H1 (cell line): Measurements from ENCODE around the gene SLC41A1. TPM values are rescaled to one million over a fixed set of nuclear protein-coding genes. Genes with fewer than 3 reads are reported as not detected.

Experiments
- ZNF274 ChIP-seq: IDR thresholded peaks from 2 replicates; pipeline ENCODE4 v1.7.0; 2012; ENCODE audit warnings: low read length, borderline replicate concordance; ENCODE audit errors: extremely low read depth
- polyA plus RNA-seq, 7 experiments: library from polyadenylated mRNA; depleted of rRNA in 3 of 7; stranded (reverse) in 5 of 7; unstranded in 2 of 7; fragments of >200 nt in 5 of 7; fragments of 200-250 nt in 2 of 7; gene quantifications; 1 replicate in 5 of 7; 2 replicates in 1 of 7; 4 replicates in 1 of 7; pipeline versions ENCODE4 v1.2.1 to v1.2.3, GENCODE V29; 2011 to 2013; ENCODE audit warnings: missing spikeins in 2 of 7, mixed read lengths in 2 of 7
- total RNA-seq: library from RNA; stranded (reverse); fragmentation: NEBNext Ultra II Directional; extraction: Animal tissue kit (Norgen Biotek cat#: 25700); gene quantifications from 2 replicates; pipeline ENCODE4 v1.2.1, GENCODE V29; 2021
- TF ChIP-seq, protein P1 (sequence below): fragments of 300-600 bp; sonication (generic); IDR thresholded peaks from 2 replicates; pipeline ENCODE4 v1.7.1; 2012; ENCODE audit warnings: low read length, moderate library complexity, mild to moderate bottlenecking, inconsistent platforms; ENCODE audit not compliant: insufficient replicate concordance

Gene SLC41A1
- total and polyA plus RNA-seq, 2 of the 8 experiments (the other 6 are each of a cell fraction or from before 2014, with no cell fraction given) = 41.2 to 42.3 TPM

DNA sequence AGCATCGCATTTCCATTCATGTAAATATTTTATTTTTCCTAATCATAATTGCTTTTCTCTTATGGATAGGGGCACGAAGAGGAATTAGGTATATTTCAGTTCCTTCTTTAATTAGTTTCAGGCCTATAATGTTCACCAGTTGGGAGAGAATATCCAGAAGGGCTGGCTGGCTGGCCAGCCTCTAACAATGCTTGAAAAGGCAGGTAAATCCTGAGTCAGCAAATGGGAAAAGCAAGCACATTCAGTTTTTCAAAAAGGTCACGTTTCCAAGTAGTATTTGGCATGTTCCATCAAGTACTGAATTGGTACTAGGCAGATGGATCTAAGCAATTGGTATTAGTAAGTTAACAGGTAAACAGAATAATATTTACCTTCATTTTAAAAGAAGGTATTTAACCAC is 45.8 kb downstream of the SLC41A1 start (continued):
- TF ChIP-seq, protein P1, sequence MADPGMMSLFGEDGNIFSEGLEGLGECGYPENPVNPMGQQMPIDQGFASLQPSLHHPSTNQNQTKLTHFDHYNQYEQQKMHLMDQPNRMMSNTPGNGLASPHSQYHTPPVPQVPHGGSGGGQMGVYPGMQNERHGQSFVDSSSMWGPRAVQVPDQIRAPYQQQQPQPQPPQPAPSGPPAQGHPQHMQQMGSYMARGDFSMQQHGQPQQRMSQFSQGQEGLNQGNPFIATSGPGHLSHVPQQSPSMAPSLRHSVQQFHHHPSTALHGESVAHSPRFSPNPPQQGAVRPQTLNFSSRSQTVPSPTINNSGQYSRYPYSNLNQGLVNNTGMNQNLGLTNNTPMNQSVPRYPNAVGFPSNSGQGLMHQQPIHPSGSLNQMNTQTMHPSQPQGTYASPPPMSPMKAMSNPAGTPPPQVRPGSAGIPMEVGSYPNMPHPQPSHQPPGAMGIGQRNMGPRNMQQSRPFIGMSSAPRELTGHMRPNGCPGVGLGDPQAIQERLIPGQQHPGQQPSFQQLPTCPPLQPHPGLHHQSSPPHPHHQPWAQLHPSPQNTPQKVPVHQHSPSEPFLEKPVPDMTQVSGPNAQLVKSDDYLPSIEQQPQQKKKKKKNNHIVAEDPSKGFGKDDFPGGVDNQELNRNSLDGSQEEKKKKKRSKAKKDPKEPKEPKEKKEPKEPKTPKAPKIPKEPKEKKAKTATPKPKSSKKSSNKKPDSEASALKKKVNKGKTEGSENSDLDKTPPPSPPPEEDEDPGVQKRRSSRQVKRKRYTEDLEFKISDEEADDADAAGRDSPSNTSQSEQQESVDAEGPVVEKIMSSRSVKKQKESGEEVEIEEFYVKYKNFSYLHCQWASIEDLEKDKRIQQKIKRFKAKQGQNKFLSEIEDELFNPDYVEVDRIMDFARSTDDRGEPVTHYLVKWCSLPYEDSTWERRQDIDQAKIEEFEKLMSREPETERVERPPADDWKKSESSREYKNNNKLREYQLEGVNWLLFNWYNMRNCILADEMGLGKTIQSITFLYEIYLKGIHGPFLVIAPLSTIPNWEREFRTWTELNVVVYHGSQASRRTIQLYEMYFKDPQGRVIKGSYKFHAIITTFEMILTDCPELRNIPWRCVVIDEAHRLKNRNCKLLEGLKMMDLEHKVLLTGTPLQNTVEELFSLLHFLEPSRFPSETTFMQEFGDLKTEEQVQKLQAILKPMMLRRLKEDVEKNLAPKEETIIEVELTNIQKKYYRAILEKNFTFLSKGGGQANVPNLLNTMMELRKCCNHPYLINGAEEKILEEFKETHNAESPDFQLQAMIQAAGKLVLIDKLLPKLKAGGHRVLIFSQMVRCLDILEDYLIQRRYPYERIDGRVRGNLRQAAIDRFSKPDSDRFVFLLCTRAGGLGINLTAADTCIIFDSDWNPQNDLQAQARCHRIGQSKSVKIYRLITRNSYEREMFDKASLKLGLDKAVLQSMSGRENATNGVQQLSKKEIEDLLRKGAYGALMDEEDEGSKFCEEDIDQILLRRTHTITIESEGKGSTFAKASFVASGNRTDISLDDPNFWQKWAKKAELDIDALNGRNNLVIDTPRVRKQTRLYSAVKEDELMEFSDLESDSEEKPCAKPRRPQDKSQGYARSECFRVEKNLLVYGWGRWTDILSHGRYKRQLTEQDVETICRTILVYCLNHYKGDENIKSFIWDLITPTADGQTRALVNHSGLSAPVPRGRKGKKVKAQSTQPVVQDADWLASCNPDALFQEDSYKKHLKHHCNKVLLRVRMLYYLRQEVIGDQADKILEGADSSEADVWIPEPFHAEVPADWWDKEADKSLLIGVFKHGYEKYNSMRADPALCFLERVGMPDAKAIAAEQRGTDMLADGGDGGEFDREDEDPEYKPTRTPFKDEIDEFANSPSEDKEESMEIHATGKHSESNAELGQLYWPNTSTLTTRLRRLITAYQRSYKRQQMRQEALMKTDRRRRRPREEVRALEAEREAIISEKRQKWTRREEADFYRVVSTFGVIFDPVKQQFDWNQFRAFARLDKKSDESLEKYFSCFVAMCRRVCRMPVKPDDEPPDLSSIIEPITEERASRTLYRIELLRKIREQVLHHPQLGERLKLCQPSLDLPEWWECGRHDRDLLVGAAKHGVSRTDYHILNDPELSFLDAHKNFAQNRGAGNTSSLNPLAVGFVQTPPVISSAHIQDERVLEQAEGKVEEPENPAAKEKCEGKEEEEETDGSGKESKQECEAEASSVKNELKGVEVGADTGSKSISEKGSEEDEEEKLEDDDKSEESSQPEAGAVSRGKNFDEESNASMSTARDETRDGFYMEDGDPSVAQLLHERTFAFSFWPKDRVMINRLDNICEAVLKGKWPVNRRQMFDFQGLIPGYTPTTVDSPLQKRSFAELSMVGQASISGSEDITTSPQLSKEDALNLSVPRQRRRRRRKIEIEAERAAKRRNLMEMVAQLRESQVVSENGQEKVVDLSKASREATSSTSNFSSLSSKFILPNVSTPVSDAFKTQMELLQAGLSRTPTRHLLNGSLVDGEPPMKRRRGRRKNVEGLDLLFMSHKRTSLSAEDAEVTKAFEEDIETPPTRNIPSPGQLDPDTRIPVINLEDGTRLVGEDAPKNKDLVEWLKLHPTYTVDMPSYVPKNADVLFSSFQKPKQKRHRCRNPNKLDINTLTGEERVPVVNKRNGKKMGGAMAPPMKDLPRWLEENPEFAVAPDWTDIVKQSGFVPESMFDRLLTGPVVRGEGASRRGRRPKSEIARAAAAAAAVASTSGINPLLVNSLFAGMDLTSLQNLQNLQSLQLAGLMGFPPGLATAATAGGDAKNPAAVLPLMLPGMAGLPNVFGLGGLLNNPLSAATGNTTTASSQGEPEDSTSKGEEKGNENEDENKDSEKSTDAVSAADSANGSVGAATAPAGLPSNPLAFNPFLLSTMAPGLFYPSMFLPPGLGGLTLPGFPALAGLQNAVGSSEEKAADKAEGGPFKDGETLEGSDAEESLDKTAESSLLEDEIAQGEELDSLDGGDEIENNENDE = no peak
- no peak for TF ChIP-seq ZNF274
